ENCODE data around the gene ASIC4.

The ASIC4 gene

DNA sequence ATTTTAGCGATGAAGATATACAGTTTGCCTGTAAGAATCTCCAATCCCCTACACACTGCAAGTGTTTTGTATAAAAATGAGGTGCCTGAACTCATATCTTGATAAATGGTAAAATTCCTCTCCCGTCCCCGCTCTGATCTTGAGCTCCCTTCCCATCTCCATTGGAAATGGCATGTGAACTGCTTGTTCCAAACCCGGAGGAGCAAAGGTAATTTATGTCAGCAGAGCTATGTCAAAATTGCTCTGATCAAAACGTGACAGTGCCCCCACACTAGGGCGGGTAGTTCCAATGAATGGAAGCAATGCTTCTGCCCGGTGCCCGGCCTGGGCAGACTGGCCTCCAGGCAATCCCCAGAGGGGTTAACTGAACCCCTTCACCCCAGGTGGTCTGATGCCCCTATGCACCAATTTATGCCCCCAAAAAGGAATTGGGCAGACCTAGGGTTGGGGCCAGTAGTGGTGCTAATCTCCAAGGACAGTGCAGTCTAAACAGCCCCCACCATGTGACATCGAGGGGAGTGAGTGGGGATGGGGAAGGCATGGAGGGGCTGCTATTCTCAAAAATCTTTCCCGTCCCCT, 19.2 kb upstream of the ASIC4 start:
- TF ChIP-seq, protein P1, sequence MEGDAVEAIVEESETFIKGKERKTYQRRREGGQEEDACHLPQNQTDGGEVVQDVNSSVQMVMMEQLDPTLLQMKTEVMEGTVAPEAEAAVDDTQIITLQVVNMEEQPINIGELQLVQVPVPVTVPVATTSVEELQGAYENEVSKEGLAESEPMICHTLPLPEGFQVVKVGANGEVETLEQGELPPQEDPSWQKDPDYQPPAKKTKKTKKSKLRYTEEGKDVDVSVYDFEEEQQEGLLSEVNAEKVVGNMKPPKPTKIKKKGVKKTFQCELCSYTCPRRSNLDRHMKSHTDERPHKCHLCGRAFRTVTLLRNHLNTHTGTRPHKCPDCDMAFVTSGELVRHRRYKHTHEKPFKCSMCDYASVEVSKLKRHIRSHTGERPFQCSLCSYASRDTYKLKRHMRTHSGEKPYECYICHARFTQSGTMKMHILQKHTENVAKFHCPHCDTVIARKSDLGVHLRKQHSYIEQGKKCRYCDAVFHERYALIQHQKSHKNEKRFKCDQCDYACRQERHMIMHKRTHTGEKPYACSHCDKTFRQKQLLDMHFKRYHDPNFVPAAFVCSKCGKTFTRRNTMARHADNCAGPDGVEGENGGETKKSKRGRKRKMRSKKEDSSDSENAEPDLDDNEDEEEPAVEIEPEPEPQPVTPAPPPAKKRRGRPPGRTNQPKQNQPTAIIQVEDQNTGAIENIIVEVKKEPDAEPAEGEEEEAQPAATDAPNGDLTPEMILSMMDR (IDR thresholded peaks at IDR 0.05; ENCODE audit: borderline replicate concordance, insufficient read depth, low read depth, low read length): no peak
- H3K4me3 ChIP-seq (ENCODE audit: low read depth, low read length): no peak overlapping the region

DNA sequence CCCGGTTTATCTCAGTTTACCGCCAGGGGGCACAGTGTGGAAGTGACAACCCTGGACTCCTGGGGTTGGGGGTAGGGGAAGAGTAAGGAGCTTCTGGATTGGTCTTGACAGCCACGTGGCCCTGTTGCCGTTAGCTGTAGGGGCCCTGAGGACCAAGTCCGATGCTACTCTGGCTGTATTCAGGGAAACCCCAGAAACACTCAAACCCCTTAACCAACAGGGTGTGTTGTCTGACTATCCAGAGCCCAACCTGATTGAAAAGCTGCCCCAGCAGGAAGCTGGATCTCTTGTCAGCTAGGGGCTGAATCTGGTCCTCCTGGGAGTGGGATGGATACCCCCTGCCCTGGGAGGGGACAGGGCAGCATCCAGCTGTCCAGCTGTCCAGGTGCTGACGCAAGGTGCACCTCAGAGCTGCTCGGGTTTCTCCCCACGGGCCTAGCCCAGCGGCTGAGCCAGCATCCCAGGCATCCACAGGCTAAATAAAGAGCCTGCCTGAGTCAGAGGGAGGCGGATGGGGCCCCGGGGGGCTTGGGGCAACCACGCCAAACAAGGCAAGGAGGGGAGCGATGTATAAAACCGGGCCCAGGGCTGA, 18.7 kb upstream of the ASIC4 start:
- H3K4me3 ChIP-seq (ENCODE audit: low read depth, low read length): no peak overlapping the region
- TF ChIP-seq, protein P1 (IDR thresholded peaks at IDR 0.05; ENCODE audit: borderline replicate concordance, insufficient read depth, low read depth, low read length): peak; percentile 62

DNA sequence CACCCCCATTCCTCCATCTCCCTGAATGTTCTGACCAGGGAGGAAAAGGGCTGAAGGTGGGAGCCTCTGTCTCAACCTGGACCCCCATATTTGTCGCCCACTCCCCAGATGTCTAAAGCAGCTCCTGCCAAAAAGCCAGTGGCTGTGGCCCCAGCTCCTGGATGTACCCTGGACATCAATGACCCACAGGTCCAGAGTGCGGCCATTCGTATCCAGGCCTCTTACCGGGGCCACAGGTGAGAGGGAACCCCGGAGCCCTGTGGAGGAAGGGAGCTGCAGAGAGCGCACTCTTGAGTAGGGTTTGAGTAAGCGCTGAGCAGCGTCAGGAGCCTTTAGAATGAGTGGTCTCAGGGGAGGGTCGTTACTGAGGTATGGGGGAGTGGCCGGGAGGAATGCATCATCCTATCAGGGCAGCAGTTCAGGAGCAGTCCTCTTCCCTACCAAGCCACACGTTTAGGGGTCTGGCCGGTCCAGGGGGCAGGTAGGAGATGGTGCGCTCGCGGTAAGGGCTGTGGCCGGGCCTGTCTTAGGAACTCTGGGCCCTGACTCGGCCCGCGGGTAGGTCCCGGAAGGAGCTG, 17.9 kb upstream of the ASIC4 start:
- TF ChIP-seq, protein P1 (IDR thresholded peaks at IDR 0.05; ENCODE audit: borderline replicate concordance, insufficient read depth, low read depth, low read length): no peak
- no peak overlapping the region for H3K4me3 ChIP-seq (ENCODE audit: low read depth, low read length)

DNA sequence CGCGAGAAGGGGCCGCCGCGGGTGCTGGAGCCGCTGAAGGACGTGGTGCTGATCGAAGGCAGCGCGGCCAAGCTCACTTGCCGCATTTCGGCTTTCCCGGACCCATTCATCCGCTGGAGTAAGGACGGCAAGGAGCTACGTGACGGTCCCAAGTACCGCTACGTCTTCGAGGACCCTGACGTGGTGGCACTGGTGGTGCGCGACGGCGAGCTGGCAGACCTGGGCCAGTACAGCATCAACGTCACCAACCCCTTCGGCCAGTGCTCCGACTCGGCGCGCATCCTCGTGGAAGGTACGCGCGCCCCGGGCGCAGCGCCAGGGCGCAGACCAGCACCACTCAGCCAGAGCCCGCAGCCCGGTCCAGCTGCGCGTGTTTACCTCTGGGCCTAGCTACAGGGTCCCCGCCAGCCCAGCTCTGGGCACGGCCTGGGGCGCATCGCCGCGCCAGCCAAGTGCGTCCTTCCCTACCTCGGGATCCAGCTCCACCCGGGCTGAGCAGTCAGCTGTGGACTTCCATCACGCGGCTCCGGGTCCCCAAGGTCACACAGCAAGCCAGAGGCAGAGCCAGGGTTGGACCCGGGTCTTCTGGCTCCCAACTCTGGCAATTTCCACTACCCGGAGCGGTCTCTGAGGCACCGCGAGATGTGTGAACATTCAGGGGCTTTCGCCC, 17.3 kb upstream of the ASIC4 start:
- H3K4me3 ChIP-seq (ENCODE audit: low read depth, low read length): no peak overlapping the region

DNA sequence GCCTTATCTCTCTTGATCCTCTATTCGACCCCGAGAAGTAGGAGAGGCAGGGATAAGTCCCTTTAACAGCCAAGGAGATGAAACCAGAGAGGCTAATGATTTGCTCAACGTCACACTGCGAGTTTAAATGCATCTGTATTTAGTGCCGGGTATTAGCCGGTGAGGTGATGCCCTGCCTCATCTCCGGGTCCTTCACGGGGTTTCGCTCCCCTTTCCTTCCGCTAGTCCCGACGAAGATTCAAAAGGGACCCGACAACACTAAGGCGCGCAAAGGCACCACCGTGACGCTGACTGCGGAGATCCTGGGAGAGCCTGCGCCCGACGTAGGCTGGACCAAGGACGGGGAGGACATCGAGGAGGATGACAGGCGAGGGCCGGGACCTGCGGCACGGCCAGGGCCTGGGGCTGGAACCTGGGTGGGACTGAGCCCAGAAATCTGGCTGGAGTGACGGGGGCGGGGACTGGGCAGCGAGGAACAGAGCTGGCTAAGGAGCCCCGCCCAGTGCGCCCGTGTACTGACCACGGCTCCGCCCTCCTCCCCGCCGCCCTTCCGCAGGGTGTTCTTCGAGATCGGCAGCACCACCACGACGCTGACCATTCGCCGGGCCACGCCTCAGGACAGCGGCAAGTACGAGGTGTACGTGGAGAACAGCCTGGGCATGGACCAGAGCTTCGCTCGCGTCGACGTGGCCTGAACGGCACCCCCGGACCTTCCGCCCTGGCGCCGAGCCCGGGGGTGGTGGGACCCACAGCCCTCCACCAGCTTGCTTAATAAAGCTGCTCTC, 16.6 kb upstream of the ASIC4 start:
- TF ChIP-seq, protein P1 (IDR thresholded peaks at IDR 0.05; ENCODE audit: borderline replicate concordance, insufficient read depth, low read depth, low read length): no peak
- peak overlapping the region; percentile 83 for H3K4me3 ChIP-seq (ENCODE audit: low read depth, low read length)

More for the DNA sequence above, 17.3 kb upstream of the ASIC4 start:
- TF ChIP-seq, protein P1 (IDR thresholded peaks at IDR 0.05; ENCODE audit: borderline replicate concordance, insufficient read depth, low read depth, low read length): no peak

DNA sequence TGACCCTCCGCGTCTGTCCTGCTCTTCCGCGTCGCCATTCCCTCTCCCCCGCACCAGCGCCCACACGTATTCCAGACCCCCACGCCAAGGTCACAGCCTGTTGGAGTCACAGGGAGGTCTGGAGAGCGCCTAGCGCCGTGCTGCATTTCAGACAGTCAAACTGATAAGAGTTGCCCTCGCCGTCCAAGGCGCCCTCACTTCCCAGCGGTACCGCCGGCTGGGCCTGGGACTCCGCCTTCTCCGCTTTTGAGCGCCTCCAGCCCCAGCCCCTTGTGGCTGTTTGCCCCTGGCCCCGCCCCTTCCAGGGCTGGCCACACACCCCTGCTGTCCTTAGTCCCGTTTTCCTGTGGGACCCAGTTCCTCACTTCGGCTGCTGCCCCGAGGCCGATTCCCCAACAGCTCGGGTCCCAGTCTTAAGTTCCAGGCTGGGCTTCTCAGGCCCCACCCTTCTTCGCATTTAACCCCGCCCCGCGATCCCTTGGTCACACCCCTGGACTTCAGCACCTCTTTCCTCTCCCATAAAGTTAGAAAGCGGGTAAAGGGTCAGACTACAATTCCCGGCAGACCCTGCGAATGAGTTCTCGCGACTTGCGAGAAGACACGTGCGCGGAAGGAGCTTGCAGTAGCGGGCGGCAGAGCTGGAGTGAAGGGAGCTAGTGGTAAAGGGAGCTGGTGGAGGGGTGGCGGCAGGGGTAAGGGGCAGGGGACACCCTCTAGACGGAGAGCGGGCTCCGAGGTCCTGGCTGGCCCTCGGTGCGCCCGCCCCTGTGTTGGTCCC, 15.8 kb upstream of the ASIC4 start, which contains the start of gene GMPPA:
Gene GMPPA (plus strand): TSS at position 612 of the 778 bp plus-strand sequence. CDS start 1,085 bp downstream, outside the sequence.
- TF ChIP-seq, protein P1 (IDR thresholded peaks at IDR 0.05; ENCODE audit: borderline replicate concordance, insufficient read depth, low read depth, low read length): no peak
- peak within 1 kb of the TSS; percentile 83 for H3K4me3 ChIP-seq (ENCODE audit: low read depth, low read length)

Data from GM12875 (cell line).